ENCODE measurements around the gene FCRL6. TPM values are rescaled to one million over a fixed set of nuclear protein-coding genes. Genes with fewer than 3 reads are reported as not detected.
A peak's percentile ranks its signal among the peaks of the same experiment; 100 is the strongest.

The FCRL6 gene
- total and polyA plus RNA-seq, 7 donors: 0.20 to 0.39 (median 0.26) TPM; not detected in 3

DNA sequence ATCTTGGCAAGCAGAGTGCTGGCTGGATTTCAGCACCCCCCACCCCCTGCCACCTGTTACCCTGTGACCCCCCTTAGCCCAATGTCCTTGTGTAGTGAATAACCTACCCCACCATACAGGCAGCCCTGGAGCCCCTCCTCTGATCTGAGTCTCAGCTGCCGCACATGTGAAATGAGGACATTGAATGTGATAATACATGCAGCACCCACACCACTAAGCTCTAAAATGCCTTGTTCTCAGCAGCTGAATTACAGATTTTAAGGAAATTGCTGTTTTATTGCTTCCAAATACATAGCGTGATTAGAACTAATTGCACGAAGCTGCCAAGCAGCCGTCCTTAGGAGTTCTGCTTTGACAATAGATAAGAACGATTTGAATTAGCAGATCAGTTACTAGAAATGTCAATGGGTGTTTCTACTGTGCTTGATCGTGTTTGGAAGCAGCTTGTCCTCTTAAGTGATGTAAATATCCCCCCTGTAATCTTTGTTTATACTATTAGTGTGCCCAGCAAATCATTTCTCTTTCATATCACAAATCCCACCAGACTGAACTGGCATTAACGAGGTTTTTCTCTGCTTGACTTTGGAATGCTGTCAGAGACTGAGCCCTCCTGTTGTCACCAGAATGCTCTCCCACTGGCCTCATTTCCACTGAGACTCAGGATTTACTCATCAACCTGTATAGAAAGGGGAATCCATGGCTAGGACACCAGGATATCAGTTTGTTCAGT, 29.4 kb downstream of the FCRL6 start:
- TF ChIP-seq, protein P1, sequence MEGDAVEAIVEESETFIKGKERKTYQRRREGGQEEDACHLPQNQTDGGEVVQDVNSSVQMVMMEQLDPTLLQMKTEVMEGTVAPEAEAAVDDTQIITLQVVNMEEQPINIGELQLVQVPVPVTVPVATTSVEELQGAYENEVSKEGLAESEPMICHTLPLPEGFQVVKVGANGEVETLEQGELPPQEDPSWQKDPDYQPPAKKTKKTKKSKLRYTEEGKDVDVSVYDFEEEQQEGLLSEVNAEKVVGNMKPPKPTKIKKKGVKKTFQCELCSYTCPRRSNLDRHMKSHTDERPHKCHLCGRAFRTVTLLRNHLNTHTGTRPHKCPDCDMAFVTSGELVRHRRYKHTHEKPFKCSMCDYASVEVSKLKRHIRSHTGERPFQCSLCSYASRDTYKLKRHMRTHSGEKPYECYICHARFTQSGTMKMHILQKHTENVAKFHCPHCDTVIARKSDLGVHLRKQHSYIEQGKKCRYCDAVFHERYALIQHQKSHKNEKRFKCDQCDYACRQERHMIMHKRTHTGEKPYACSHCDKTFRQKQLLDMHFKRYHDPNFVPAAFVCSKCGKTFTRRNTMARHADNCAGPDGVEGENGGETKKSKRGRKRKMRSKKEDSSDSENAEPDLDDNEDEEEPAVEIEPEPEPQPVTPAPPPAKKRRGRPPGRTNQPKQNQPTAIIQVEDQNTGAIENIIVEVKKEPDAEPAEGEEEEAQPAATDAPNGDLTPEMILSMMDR (IDR thresholded peaks at IDR 0.05): no peak
- Histone ChIP-seq H3K4me3 (no peak overlapping the region), H3K27me3 (ENCODE audit: insufficient read depth in 3 of 3, low read length in 2 of 3) (no peaks in the 10 kb centered on the region), H3K27ac (no peak overlapping the region), H3K9me3 (no peaks in the 10 kb centered on the region), H3K36me3 (ENCODE audit: insufficient read depth in 1 of 2, low read depth in 1 of 2) (no peaks in the 10 kb centered on the region), H3K4me1 (peaks cover 8% of the 10 kb centered on the region)
- DNase-seq: no peak
- no peak for ATAC-seq
- 48 to 59% (median 57%) methylated on average over 7 of the region's 7 CpGs for WGBS, 3 donors
- intact Hi-C loops (cut with DNase I): no loop called here

DNA sequence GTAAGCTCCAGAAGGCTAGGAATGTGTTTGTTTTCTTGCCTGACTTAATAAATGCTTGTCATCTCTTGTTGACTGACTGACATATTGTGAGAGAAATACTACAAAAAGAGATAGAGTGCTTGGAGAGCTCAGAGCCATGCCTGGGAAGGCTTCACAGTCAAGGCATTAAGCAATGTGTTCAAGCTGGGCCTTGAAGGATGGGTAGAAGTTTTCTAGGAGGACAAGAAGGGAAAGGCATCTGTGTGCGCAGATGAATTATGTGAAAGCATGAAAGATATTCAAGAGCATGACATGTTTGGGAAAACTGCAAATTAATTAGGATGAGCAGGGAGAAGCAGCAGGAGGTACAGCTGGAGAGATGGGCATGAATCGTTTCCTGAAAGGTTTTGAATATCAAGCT, 30.1 kb downstream of the FCRL6 start:
- Histone ChIP-seq H3K36me3 (ENCODE audit: insufficient read depth in 1 of 2, low read depth in 1 of 2) (peaks cover 0 to 3% of the 10 kb centered on the region in 2 donors), H3K27ac (no peak overlapping the region), H3K4me1 (peaks cover 8% of the 10 kb centered on the region), H3K4me3 (no peak overlapping the region), H3K9me3 (no peaks in the 10 kb centered on the region), H3K27me3 (ENCODE audit: insufficient read depth in 3 of 3, low read length in 2 of 3) (no peaks in the 10 kb centered on the region)
- DNase-seq (no peak), ATAC-seq (no peak)
- WGBS, 3 donors: 80 to 90% (median 86%) methylated on average over 2 of the region's 2 CpGs
- TF ChIP-seq, protein P1 (IDR thresholded peaks at IDR 0.05): no peak
- intact Hi-C loops (cut with DNase I): no loop called here

DNA sequence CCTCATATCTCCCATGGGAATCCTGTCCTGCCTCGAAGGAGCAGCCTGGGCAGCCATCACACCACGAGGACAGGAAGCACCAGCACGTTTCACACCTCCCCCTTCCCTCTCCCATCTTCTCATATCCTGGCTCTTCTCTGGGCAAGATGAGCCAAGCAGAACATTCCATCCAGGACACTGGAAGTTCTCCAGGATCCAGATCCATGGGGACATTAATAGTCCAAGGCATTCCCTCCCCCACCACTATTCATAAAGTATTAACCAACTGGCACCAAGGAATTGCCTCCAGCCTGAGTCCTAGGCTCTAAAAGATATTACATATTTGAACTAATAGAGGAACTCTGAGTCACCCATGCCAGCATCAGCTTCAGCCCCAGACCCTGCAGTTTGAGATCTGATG, 33.2 kb downstream of the FCRL6 start:
- Histone ChIP-seq H3K9me3 (no peaks in the 10 kb centered on the region), H3K36me3 (ENCODE audit: insufficient read depth in 1 of 2, low read depth in 1 of 2) (peaks cover 0 to 9% of the 10 kb centered on the region in 2 donors), H3K27ac (no peak overlapping the region), H3K4me1 (no peaks in the 10 kb centered on the region), H3K27me3 (ENCODE audit: insufficient read depth in 3 of 3, low read length in 2 of 3) (no peaks in the 10 kb centered on the region), H3K4me3 (no peak overlapping the region)
- TF ChIP-seq, protein P1 (IDR thresholded peaks at IDR 0.05): no peak
- 9 to 37% (median 17%) methylated on average over 3 of the region's 3 CpGs for WGBS, 3 donors
- intact Hi-C loops (cut with DNase I): no loop called here
- DNase-seq (no peak), ATAC-seq (peak in 1 of 4 donors; percentile 32)

DNA sequence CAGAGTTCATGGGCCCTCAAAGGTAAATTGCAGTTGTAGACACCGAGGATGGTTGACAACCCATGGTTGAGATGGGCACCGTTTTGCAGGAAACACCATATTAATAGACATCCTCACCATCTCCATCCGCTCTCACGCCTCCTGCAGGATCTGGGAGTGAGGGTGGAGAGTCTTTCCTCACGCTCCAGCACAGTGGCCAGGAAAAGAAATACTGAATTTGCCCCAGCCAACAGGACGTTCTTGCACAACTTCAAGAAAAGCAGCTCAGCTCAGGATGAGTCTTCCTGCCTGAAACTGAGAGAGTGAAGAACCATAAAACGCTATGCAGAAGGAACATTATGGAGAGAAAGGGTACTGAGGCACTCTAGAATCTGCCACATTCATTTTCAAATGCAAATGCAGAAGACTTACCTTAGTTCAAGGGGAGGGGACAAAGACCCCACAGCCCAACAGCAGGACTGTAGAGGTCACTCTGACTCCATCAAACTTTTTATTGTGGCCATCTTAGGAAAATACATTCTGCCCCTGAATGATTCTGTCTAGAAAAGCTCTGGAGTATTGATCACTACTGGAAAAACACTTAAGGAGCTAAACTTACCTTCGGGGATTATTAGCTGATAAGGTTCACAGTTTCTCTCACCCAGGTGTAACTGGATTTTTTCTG, 33.8 kb downstream of the FCRL6 start:
- DNase-seq: no peak
- intact Hi-C loops (cut with DNase I): no loop called here
- no peak for ATAC-seq
- 80 to 85% (median 82%) methylated on average over 8 of the region's 8 CpGs for WGBS, 3 donors
- Histone ChIP-seq H3K4me1 (no peaks in the 10 kb centered on the region), H3K4me3 (no peak overlapping the region), H3K36me3 (ENCODE audit: insufficient read depth in 1 of 2, low read depth in 1 of 2) (peaks cover 0 to 12% of the 10 kb centered on the region in 2 donors), H3K27ac (no peak overlapping the region), H3K9me3 (no peaks in the 10 kb centered on the region), H3K27me3 (ENCODE audit: insufficient read depth in 3 of 3, low read length in 2 of 3) (no peaks in the 10 kb centered on the region)
- TF ChIP-seq, protein P1 (IDR thresholded peaks at IDR 0.05): peak; percentile 12

All from psoas muscle (tissue), 8 donors.